OCI-LY1 (cell line): ENCODE results near the gene NDUFA5.

Experiments used
- CTCF ChIP-seq: fragments of 200-600 bp; sonication (generic), shearing (Covaris generic); IDR thresholded peaks from 2 replicates; pipeline ENCODE4 v1.5.1; 2017; ENCODE audit warnings: mild to moderate bottlenecking, antibody characterized with exemption, low read length, moderate library complexity, mixed read lengths
- EZH2 ChIP-seq: fragments of 200-600 bp; sonication (generic), shearing (Covaris generic); IDR thresholded peaks from 2 replicates; pipeline ENCODE4 v1.8.0; 2017; ENCODE audit warnings: borderline replicate concordance, mixed run types, mild to moderate bottlenecking, antibody characterized with exemption, low read length, moderate library complexity, mixed read lengths

- TF ChIP-seq EZH2 (no peak), CTCF (no peak)
Observed at GRCh38 chr7:123498031-123498430, 59.6 kb downstream of the NDUFA5 start.
